Adrenal gland (tissue), 12 donors: Measurements from ENCODE around the gene TTC9B. TPM values are rescaled to one million over a fixed set of nuclear protein-coding genes. Genes with fewer than 3 reads are reported as not detected.

ENCODE experiments used
- DNase-seq, 7 donors: peaks; one replicate each; pipeline ENCODE4 v3.0.0-alpha.2; 2019 to 2020
- H3K27ac ChIP-seq, 5 donors: fragments of 200-600 bp; sonication (generic) in 4 of 5; 1 replicate in 3 of 5; 2 replicates in 2 of 5; pipeline versions ENCODE4 v1.5.1 to v1.8.0; 2016 to 2020; ENCODE audit warnings: mild to moderate bottlenecking in 1 of 5
- H3K27me3 ChIP-seq: fragments of 200-600 bp; 2 replicates; pipeline ENCODE4 v1.8.0; 2021
- H3K36me3 ChIP-seq, 2 donors: fragments of 200-600 bp; replicated peaks in 1 of 2; 1 replicate in 1 of 2; 2 replicates in 1 of 2; pipeline versions ENCODE4 v1.5.1 to v1.8.0; 2018 to 2022
- H3K4me1 ChIP-seq, 2 donors: fragments of 200-600 bp; replicated peaks in 1 of 2; 1 replicate in 1 of 2; 2 replicates in 1 of 2; pipeline versions ENCODE4 v1.5.1 to v1.8.0; 2018 to 2021
- H3K4me3 ChIP-seq, 4 donors: fragments of 200-600 bp; sonication (generic) in 3 of 4; one replicate each; pipeline ENCODE4 v1.5.1; 2016 to 2018
- H3K9me3 ChIP-seq, 3 donors: fragments of 200-600 bp; sonication (generic) in 1 of 3; replicated peaks in 1 of 3; 1 replicate in 2 of 3; 2 replicates in 1 of 3; pipeline versions ENCODE4 v1.5.1 to v1.8.0; 2016 to 2021
- CTCF ChIP-seq, 6 experiments: fragments of 450-650 bp in 4 of 6; fragments of 200-600 bp in 2 of 6; sonication (generic) in 1 of 6; IDR thresholded peaks; 1 replicate in 5 of 6; 2 replicates in 1 of 6; pipeline versions ENCODE4 v1.5.1 to v1.8.0; 2016 to 2021; ENCODE audit warnings: antibody characterized with exemption in 6 of 6, mild to moderate bottlenecking in 2 of 6, moderate library complexity in 1 of 6
- POLR2A ChIP-seq, 2 donors: fragments of 450-650 bp; IDR thresholded peaks; one replicate each; pipeline ENCODE4 v1.6.1; 2017; ENCODE audit warnings: antibody characterized with exemption in 2 of 2, mild to moderate bottlenecking in 2 of 2, moderate library complexity in 1 of 2
- WGBS, 4 donors: extraction: QIAGEN DNeasy Blood & Tissue Kit in 2 of 4; methylation state at CpG; one replicate each; pipeline versions ENCODE4 v1.1.5 to v1.1.7; 2013 to 2017; 5-methylcytosine and 5-hydroxymethylcytosine counted together
- intact Hi-C, 2 donors: fragments of 100-400 bp; cut with DNase I; formaldehyde crosslinking; loops; one replicate each; pipeline versions ENCODE4 v1.14.1 to v1.15.0; 2022 to 2023
- polyA plus RNA-seq, 3 donors: library from polyadenylated mRNA; stranded (reverse); fragments of 200-250 nt in 2 of 3; fragments of 350-450 nt in 1 of 3; fragmentation: Illumina TruSeq in 1 of 3; extraction: RNeasy Lipid Tissue Mini Kit (QIAGEN cat#74804) in 1 of 3; gene quantifications; one replicate each; pipeline ENCODE4 v1.2.3, GENCODE V29; 2013 to 2014
- total RNA-seq, 9 donors: library from RNA; depleted of rRNA in 4 of 9; stranded (reverse); fragments of >200 nt in 4 of 9; fragments of 120-200 nt in 1 of 9; fragmentation: NEBNext Ultra II Directional in 1 of 9; extraction: Animal tissue kit (Norgen Biotek cat#: 25700) in 1 of 9; gene quantifications; one replicate each; pipeline versions ENCODE4 v1.1.0 to v1.2.4, GENCODE V29; 2013 to 2023
- donor health status: healthy with polysubstance abuse.
- donor health status: Bipolar disorder and iron deficiency.
- donor health status: DM: yes; HTN: yes; CAD: no.
- donor health status: DM: no; HTN: no; CAD: no.
- donor health status: DM: no; HTN: no; CAD: no.
- donor health status: DM: yes; HTN: yes; CAD: no.

TTC9B gene
- total and polyA plus RNA-seq, 12 donors: 0.32 to 2.6 (median 0.53) TPM; not detected in 8

- no peak for DNase-seq
- Histone ChIP-seq H3K27me3 (no peaks in the 10 kb centered on the region), H3K36me3 (peaks cover 0 to 47% of the 10 kb centered on the region in 2 donors), H3K27ac (no peak overlapping the region), H3K9me3 (no peaks in the 10 kb centered on the region), H3K4me3 (no peak overlapping the region), H3K4me1 (peaks cover 11 to 21% of the 10 kb centered on the region in 2 donors)
- TF ChIP-seq CTCF (IDR thresholded peaks at IDR 0.05) (no peak), POLR2A (IDR thresholded peaks at IDR 0.05) (no peak)
- intact Hi-C loops: no loop called here
- WGBS, 4 donors: 93 to 95% (median 94%) methylated on average over 15 to 25 of the region's 25 CpGs
These were observed 15.0 kb upstream of the TTC9B start for GRCh38 chr19:40232949-40233810.

- WGBS, 4 donors: 50 to 81% (median 76%) methylated on average over 2 to 12 of the region's 12 CpGs
- TF ChIP-seq POLR2A (IDR thresholded peaks at IDR 0.05): no peak
These were observed 14.3 kb upstream of the TTC9B start for GRCh38 chr19:40232479-40232878.

GRCh38 chr19:40231544-40232424 lies 13.6 kb upstream of the TTC9B start:
- intact Hi-C loops: no loop called here
- Histone ChIP-seq H3K9me3 (no peaks in the 10 kb centered on the region), H3K27ac (peak overlapping the region in 2 of 5 donors; percentile 30 to 68), H3K36me3 (peaks cover 0 to 33% of the 10 kb centered on the region in 2 donors), H3K27me3 (no peaks in the 10 kb centered on the region), H3K4me1 (peaks cover 11 to 21% of the 10 kb centered on the region in 2 donors), H3K4me3 (no peak overlapping the region)
- 50 to 83% (median 63%) methylated on average over 8 to 16 of the region's 16 CpGs for WGBS, 4 donors
- TF ChIP-seq POLR2A (IDR thresholded peaks at IDR 0.05) (no peak), CTCF (IDR thresholded peaks at IDR 0.05) (no peak)
- DNase-seq: peak in 3 of 7 donors; percentile 46 to 57 (median 54)

More at GRCh38 chr19:40232479-40232878, 14.3 kb upstream of the TTC9B start:
- intact Hi-C loops: no loop called here
- no peak for DNase-seq
- Histone ChIP-seq H3K27ac (peak overlapping the region in 1 of 5 donors; percentile 68), H3K4me3 (no peak overlapping the region), H3K9me3 (no peaks in the 10 kb centered on the region), H3K36me3 (peaks cover 0 to 40% of the 10 kb centered on the region in 2 donors), H3K27me3 (no peaks in the 10 kb centered on the region), H3K4me1 (peaks cover 11 to 21% of the 10 kb centered on the region in 2 donors)

- Histone ChIP-seq H3K4me3 (no peak overlapping the region), H3K36me3 (peaks cover 0 to 26% of the 10 kb centered on the region in 2 donors), H3K27ac (peak overlapping the region in 2 of 5 donors; percentile 30 to 68), H3K9me3 (no peaks in the 10 kb centered on the region), H3K4me1 (peaks cover 17 to 28% of the 10 kb centered on the region in 2 donors), H3K27me3 (no peaks in the 10 kb centered on the region)
- TF ChIP-seq CTCF (IDR thresholded peaks at IDR 0.05) (no peak), POLR2A (IDR thresholded peaks at IDR 0.05) (no peak)
- intact Hi-C loops: no loop called here
- 86 to 91% (median 89%) methylated on average over 6 of the region's 6 CpGs for WGBS, 4 donors
- no peak for DNase-seq
These were observed 12.9 kb upstream of the TTC9B start for GRCh38 chr19:40231057-40231456.
